DND-41 (cell line): Measurements from ENCODE around the gene LAMTOR3.

ENCODE experiments used
- EZH2 ChIP-seq: IDR thresholded peaks from 3 replicates; pipeline ENCODE4 v1.6.1; 2012; ENCODE audit warnings: borderline replicate concordance, low read depth, mild to moderate bottlenecking, moderate library complexity, low read length, inconsistent platforms; ENCODE audit not compliant: severe bottlenecking
- TF ChIP-seq, protein P1 (sequence below): IDR thresholded peaks from 2 replicates; pipeline ENCODE4 v1.5.1; 2012; ENCODE audit warnings: borderline replicate concordance, low read length, moderate library complexity, mild to moderate bottlenecking; ENCODE audit not compliant: poor library complexity, severe bottlenecking; ENCODE audit errors: extremely low read depth

DNA sequence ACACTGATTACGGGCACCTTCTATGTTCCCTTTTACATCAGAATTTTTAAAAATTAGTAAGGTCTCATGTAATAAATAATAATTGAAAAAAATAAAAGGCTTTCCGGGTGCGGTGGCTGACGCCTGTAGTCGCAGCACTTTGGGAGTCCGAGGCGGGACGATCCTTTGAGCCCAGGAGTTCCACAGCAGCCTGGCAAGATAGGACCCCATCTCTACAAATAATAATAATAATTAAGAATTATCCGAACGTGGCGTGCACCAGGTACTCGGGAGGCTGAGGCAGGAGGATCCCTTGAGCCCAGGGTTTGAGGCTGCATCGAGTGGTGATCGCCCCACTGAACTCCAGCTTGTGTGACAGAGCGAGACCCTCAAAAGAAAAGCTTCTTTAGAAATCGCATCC is 771 bp upstream of the LAMTOR3 start:
- TF ChIP-seq, protein P1, sequence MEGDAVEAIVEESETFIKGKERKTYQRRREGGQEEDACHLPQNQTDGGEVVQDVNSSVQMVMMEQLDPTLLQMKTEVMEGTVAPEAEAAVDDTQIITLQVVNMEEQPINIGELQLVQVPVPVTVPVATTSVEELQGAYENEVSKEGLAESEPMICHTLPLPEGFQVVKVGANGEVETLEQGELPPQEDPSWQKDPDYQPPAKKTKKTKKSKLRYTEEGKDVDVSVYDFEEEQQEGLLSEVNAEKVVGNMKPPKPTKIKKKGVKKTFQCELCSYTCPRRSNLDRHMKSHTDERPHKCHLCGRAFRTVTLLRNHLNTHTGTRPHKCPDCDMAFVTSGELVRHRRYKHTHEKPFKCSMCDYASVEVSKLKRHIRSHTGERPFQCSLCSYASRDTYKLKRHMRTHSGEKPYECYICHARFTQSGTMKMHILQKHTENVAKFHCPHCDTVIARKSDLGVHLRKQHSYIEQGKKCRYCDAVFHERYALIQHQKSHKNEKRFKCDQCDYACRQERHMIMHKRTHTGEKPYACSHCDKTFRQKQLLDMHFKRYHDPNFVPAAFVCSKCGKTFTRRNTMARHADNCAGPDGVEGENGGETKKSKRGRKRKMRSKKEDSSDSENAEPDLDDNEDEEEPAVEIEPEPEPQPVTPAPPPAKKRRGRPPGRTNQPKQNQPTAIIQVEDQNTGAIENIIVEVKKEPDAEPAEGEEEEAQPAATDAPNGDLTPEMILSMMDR = no peak
- no peak for TF ChIP-seq EZH2
